NCI-H2171 treated with DMSO at 0.1 percent for 48 hours (cell line): ENCODE data around the gene SCGB1C1.

ENCODE experiments used
- DNase-seq: peaks from one replicate; lab custom pipeline; 2025; lab: John Stamatoyannopoulos, UW

SCGB1C1 gene

DNA sequence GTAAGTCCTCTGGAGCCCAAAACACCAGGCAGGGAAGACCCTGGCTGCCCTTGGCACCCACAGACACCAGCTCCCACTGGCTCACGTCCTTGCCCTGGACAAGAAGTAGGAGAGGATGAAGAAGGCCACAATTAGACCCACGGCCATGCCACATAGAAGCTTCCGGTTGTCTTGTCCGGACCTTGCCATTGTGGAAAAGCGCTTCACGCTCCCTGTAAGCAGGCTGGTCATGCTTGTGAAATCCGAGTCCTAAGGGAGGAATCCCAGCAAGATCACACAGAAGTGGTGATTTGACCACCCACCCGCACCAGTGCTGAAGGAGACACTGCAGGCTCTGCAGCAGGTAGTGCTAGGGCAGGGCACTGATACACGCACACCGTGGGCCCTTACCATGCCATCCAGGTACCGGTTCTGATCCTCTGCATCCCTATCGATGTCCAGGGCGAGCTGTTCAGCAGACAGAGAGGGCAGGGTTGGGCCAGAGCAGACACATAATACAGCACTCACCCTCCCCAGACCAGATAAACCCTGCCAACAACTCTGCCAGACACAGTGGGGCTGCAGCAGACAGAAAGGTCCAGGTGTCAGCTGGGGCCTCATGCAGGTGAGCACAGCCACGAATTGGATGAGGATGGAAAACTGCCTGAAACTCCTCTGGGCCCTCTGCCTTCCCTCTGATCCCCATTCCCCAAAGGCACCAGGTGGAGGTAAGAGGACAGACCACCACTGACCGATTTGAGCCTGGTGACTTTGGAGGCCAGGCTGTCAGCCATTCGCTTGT lies 12.5 kb downstream of the SCGB1C1 start:
- no peak for DNase-seq

DNA sequence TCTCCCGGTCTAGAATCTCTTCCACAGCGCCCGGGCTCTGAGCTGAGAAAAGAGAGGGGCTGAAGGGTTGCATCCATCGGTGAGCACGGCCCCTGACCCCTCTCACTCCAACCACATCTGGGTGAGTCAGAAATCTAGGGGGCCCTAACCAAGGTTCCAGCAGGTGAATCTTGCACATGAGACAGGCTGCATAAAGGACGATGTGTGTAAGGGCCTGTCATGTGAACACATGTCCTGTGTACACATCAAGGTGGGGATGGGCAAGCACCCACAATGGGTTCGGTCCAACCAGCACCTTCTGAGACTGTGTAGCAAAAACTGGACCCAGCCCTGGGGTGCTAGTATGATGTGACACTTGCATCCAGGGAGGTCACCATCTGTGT lies 13.1 kb downstream of the SCGB1C1 start:
- DNase-seq = no peak

DNA sequence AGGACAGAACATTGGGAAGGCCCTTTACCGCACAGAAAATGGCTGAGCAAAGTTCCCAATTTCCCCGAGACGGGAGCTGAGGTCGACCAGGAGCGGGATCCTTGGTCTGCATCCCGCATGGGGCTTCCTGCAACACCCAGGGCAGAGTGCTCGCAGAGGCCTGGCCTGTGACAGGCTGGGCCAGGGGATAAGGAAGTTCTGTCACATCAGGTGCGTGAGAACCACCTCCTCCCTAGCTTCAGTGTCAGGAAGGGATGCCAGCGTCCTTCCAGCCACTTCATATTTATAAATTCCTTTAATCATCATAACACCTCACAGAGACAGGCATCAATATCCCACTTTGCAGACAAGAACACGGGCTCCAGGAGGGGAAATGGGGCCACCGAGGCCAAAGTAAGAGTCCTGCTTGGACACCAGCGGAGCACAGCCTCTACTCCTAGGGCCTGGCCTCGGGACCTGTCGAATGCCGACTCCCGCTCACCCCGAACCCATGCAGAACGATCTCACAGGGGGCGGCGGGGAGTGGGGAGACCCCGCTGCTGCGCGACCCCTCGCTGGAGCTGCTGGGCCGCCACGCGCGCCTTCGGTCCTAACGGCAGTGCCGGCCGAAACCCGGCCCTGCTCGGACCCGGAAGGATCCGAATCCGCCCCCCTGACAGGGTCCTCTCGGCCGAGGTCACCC lies 13.8 kb downstream of the SCGB1C1 start:
- no peak for DNase-seq

DNA sequence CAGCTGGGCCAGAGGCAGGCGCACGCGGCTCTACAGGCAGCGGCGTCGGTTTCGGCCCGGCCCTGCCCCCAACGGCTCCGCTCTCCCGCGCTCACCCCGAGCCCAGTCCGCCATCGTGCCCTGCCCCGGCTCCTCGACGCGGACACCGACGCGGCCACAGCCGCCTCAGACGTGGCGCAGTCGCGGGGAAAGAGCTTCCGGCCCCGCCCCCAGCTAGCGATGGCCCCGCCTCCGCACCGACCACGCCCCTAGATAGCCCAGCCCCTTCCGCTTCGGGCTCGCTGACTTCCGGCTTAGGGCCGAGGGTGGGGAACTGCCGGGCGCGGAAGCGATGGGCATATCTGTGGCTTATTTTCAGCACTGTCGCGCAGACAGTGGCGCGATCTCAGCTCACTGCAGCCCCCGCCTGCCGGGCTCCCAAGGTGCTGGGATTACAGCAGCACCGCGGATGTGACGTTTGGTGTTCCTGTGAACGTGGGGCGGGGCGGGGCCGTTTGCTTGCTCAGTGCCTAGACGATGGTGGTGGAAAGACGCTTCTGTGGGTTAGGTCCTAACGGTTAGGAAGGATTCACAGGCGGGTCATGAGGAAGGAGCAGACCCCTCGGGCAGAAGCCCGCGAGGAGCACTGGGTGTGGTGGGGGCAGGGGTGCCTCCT lies 14.5 kb downstream of the SCGB1C1 start, which contains the start of the genes BET1L and RIC8A:
Gene BET1L, minus strand, starts transcription at position 192 of the 655 bp plus-strand sequence. Its CDS starts 78 bp downstream, at position 114.
Gene RIC8A, plus strand, starts transcription at position 501 of the 655 bp plus-strand sequence. CDS start 1,147 bp downstream, outside the sequence.
- DNase-seq = peak; percentile 90

DNA sequence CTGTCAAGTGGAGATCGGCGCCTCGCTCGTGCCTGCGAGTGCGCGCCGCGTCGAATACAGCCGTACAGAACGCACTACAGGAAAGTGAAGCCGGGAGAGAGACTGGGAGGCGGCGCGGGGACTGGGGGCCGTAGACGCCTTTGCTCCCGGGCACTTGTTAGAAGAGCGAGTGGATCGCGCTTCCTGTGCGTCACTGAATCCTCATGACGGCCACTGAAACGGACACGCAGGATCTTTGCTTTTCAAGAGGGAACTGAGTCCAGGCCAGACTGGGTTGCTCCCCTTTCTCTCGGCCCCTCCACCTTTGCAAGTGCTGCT lies 14.9 kb downstream of the SCGB1C1 start:
- DNase-seq = peak; percentile 34

DNA sequence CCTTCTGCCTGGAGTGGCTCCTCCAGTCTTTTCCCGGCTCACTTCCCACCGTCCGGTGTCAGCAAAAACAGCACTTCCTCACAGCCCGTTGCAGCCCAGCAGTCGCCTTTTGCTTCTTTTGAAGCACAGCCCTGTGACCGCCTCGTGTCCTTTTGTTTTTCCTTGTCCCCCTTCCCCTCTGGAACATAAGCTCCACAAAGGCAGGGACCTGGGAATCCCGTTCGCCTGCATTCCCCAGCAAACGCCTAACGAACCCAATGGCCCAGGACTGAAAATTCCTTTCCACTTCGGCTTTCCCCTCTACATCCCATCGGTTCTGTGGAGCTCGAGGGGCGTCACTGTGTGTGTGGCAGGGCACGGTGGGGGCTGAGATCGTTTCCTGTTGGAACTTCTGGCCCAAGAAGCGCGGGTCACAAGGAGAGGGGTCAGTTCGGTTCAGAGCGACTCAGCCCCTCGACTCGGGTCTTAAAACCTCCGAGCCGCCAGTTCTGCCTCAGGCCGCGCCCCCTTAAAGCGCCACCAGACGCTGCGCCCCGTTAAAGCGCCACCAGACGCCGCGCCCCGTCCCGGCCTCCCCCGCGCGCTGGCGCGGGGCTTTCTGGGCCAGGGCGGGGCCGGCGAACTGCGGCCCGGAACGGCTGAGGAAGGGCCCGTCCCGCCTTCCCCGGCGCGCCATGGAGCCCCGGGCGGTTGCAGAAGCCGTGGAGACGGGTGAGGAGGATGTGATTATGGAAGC lies 15.5 kb downstream of the SCGB1C1 start:
- DNase-seq = peak; percentile 38

DNA sequence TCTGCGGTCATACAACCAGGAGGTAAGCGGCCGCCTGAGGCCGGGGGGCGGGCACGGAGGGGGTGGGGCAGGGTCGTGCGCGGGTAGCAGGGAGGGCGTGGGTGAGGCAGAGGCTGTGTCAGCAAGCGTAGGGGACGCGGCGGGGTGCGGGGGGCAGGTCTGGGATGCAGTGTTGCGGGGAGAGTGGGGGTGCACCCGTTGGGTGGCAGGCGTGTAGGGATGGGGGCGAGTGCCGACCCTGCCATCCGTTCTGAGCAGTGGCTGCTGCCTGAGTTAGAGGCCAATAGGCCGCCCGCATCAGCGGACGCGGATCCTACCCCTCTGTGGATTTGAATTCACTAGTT lies 16.0 kb downstream of the SCGB1C1 start:
- DNase-seq = no peak

DNA sequence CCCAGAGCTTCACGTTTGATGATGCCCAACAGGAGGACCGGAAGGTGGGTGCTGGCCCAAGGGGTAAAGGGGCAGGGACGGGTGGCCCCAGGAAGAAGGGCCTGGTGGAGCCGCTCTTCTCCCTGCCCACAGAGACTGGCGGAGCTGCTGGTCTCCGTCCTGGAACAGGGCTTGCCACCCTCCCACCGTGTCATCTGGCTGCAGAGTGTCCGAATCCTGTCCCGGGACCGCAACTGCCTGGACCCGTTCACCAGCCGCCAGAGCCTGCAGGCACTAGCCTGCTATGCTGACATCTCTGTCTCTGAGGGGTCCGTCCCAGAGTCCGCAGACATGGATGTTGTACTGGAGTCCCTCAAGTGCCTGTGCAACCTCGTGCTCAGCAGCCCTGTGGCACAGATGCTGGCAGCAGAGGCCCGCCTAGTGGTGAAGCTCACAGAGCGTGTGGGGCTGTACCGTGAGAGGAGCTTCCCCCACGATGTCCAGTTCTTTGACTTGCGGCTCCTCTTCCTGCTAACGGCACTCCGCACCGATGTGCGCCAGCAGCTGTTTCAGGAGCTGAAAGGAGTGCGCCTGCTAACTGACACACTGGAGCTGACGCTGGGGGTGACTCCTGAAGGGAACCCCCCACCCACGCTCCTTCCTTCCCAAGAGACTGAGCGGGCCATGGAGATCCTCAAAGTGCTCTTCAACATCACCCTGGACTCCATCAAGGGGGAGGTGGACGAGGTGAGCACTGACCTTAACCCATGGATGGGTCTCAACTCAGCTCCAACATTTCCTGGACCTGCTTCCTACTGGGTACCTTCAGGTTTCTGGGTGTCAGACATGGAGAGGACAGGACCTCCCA lies 16.6 kb downstream of the SCGB1C1 start:
- no peak for DNase-seq

DNA sequence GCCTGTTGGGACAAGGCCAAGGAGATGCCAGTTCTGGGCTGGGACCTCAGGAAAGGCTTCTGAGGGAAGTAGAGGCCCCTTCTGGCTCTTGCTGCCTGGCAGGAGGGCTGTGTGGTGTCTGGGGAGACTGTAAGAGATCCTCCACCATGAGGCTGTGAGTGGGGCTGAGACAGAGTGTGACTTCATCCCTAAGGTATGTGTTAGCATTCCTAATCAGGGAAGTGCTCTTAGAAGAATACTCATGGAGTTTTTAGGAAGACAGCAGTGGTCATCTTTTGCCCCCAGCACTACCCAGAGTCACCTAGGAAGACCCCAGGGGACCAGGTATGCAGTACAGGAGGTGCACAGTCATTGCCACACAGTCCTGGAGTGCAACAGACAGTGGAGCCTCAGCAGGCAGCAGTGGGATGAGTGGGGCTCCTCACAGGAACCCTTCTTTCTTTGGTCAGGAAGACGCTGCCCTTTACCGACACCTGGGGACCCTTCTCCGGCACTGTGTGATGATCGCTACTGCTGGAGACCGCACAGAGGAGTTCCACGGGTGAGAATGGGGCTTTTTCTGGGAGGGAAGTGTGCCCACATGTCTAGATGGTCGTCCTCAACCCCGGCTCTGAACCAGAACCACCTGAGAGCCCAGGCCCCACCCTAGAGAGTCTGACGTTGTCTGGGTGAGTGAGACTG lies 17.4 kb downstream of the SCGB1C1 start:
- DNase-seq = no peak

DNA sequence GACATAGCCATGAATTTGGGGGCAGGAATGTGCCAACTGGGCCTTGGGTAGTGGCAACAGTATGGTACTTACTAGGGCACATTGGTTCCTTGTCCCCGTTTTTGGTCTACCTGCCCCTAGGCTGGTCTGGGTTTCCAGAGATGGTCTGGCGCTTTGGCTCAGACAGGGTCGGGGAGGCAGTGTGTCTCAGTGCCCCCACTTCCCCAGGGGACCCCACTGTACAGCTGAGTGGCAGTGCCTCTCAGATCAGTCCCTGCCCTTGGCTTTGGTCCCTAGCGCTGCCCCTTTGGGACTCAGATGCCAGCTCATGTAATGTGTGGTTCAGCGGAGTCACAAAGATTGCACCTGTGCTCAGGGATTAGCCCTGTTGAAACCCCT lies 17.9 kb downstream of the SCGB1C1 start:
- DNase-seq = no peak

DNA sequence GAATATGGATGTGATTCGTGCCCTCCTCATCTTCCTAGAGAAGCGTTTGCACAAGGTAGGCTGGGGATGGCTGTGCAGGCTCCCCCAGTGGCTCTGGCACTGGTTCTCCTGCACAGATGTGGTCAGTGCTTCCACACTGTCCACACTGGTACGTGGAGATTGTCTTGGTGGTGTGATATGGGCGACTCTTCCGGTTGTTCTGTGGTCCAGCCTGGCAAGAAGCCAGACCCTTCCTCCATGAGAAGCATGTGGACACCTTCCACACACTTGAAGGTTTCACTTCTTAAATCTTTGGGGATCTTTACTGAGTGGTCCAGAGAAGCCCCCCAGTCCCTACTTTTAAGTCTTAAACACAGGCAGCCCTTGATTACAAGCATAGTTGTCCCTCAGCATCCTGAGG lies 18.4 kb downstream of the SCGB1C1 start:
- DNase-seq = no peak

DNA sequence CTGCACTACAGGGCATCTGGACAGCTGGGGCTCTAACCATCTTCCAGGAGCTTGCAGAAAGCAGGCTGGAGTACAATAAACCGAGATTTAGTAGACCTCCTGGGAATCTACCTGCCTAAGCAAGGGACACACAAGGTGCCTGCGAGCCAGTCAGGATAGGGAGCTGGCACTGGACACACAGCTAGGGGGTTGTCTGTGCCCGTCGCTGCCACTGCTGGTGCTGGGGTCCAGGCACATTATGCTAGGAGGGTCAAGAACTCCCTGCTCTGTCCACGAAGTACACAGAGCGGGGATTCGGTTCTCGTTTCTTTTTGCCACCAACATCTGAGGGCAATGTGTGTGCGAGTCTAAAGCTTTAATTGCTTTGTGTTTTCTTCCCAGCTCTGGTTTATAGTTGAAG lies 18.9 kb downstream of the SCGB1C1 start:
- no peak for DNase-seq

DNA sequence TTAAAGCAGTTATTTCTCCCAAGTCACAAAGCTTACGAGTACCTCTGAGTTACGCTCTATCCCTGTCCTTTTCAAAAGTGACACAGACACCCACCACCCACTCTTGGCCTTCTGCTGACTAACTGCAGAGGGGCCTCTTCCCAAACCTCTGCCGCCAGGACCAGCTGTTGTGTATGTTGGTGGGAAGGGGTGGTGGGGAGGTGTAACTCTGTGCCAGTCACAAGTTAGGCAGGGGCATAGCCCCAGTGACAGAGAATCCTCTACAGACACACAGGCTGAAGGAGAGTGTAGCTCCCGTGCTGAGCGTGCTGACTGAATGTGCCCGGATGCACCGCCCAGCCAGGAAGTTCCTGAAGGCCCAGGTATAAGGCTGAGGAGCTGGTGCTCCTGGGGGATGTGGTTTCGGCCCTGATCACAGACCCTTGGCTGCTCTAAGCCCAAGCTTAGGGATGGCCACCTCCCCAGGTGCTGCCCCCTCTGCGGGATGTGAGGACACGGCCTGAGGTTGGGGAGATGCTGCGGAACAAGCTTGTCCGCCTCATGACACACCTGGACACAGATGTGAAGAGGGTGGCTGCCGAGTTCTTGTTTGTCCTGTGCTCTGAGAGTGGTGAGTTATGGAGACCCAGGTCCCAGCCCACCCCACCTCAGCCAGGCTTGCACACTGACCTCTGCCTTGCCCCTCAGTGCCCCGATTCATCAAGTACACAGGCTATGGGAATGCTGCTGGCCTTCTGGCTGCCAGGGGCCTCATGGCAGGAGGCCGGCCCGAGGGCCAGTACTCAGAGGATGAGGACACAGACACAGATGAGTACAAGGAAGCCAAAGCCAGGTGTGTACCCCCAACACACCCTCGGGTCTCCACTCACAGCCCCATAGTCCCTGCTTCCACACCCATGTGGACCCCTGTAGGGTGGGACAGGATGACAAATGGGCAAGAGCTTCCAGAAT lies 19.5 kb downstream of the SCGB1C1 start:
- DNase-seq = no peak

DNA sequence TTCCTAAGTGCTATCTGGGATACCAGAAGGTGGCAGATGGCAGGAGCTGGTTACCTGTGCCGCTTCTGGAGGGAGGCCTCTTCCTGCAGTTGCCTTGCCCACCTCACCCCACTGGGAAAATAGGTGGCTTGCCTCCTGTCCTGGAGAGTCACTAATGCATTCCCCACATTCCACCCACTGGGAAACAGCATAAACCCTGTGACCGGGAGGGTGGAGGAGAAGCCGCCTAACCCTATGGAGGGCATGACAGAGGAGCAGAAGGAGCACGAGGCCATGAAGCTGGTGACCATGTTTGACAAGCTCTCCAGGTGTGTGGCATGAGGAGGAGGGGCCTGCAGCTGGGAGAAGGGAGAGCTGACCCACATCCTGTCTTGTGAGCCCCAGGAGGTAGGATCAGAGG lies 20.2 kb downstream of the SCGB1C1 start:
- DNase-seq = no peak

DNA sequence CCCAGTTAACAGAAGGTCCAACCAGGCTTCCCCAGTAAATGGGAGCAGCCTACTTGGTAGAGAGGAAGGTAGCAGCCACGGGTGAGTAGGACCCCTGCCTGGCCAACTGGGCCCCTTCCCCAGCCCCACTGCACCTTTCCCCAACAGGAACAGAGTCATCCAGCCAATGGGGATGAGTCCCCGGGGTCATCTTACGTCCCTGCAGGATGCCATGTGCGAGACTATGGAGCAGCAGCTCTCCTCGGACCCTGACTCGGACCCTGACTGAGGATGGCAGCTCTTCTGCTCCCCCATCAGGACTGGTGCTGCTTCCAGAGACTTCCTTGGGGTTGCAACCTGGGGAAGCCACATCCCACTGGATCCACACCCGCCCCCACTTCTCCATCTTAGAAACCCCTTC lies 21.2 kb downstream of the SCGB1C1 start:
- DNase-seq = no peak

DNA sequence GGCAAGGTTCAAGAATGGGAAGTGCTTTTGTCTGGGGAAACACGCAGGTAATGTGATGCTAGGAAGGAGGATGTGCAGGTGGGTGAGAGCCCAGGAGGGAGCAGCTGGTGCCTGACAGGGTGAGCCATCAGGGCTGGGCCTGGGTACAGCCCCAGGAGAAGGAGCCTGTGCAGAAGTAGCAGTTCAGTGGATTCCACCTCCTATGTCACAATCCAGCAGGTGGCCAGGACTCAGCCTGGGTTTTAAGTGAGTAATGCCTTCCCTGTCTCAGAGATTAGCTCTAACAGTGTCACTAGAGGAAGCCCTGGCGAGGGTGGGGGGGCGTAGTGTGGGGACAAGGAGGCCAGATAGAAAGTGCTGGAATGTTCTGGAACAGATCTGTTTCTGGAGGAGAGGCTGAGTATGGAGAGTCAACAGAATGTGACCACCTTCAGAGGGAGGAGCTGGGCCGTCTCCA lies 22.7 kb downstream of the SCGB1C1 start:
- peak; percentile 53 for DNase-seq

DNA sequence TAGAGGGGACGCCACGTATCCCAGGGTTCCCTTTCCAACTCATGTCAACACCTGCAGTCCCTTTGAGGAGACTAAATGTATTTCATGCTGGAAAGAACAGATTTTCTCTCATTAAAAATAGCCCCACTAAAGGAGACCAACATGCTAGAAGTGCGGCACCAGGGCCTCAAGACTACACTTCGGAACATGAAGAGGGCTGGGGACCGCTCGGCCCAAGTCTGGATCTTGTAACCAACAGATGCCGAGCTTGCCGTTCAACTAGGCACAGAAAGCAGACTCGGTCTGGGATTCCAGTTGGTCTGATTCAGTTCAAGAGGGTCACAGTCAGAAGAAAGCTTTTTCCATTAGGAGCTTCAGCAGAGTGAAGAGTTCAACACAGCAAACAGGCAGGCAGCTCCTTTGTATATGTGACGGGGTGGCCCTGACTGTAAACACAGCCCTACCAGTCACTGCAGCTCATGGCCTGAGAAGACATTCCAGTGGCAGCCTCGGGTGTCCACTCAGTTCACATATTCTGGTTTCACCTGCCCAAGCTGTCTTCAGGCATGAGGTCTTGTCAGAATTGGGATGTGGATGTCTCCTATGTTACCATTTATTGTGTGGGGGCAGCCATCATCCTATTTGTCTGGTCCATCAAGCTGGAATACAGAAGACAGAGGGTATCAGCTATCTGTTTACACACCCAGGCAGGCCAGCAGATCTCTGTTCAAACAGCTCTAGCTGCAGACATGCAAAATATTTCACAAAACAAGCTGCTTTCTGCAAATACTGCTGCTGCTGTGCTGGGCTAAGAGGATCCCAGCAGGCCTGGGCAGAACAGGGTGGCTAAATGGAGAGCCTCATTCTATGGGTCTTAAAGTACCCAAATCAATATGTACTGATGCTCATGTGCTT lies 23.4 kb downstream of the SCGB1C1 start:
- no peak for DNase-seq

DNA sequence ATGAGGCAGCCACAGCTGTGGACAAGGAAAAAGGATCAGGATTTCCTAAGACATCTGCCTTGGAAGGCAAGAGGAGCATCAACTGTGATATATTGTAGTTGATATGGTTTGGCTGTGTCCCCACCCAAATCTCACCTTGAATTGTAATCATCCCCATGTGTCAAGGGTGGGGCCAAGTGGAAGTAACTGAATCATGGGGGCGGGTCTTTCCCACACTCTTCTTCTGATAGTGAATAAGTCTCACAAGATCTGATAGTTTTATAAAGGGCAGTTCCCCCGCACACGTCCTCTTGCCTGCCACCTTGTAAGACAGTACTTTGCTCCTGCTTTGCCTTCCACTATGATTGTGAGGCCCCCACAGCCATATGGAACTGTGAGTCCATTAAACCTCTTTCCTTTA lies 24.8 kb downstream of the SCGB1C1 start:
- no peak for DNase-seq
